GM19455 (cell line): ENCODE data around the gene RAB20.
"Not testable (repeated sequence)": the region's sequence is repeated elsewhere in the genome, so short reads cannot be mapped to it uniquely, and the experiment has no call there.

ENCODE experiments used
- ATAC-seq: cut with Tn5 transposase; IDR thresholded peaks from one replicate; pipeline ENCODE4 v1.9.1; 2021; ENCODE audit not compliant: unreplicated experiment

RAB20 gene

GRCh38 chr13:110495376-110495775 lies 66.1 kb downstream of the RAB20 start:
- no peak for ATAC-seq

- ATAC-seq: no peak
Observed at GRCh38 chr13:110493613-110494012, 67.9 kb downstream of the RAB20 start.

- ATAC-seq: no peak
Observed at GRCh38 chr13:110492679-110493593, 68.6 kb downstream of the RAB20 start.

GRCh38 chr13:110491869-110492678 lies 69.4 kb downstream of the RAB20 start:
- ATAC-seq: no peak

GRCh38 chr13:110490009-110490770 lies 71.3 kb downstream of the RAB20 start:
- ATAC-seq: no peak

GRCh38 chr13:110486880-110487279 lies 74.6 kb downstream of the RAB20 start:
- ATAC-seq: not testable (repeated sequence)

- no peak for ATAC-seq
Observed at GRCh38 chr13:110486061-110486715, 75.3 kb downstream of the RAB20 start.

- no peak for ATAC-seq
Observed at GRCh38 chr13:110485604-110486003, 75.9 kb downstream of the RAB20 start.

GRCh38 chr13:110484290-110485048 lies 77.1 kb downstream of the RAB20 start:
- no peak for ATAC-seq

- no peak for ATAC-seq
Observed at GRCh38 chr13:110483386-110483968, 78.0 kb downstream of the RAB20 start.

- ATAC-seq: no peak
Observed at GRCh38 chr13:110480161-110480560, 81.4 kb downstream of the RAB20 start.

- no peak for ATAC-seq
Observed at GRCh38 chr13:110479648-110480047, 81.9 kb downstream of the RAB20 start.

- ATAC-seq: no peak
Observed at GRCh38 chr13:110479215-110479545, 82.3 kb downstream of the RAB20 start.

GRCh38 chr13:110478405-110479214 lies 82.9 kb downstream of the RAB20 start:
- ATAC-seq: no peak

- ATAC-seq: no peak
Observed at GRCh38 chr13:110477706-110478245, 83.7 kb downstream of the RAB20 start.

- no peak for ATAC-seq
Observed at GRCh38 chr13:110476220-110476617, 85.3 kb downstream of the RAB20 start.

- no peak for ATAC-seq
Observed at GRCh38 chr13:110475550-110476219, 85.8 kb downstream of the RAB20 start.

GRCh38 chr13:110475117-110475516 lies 86.4 kb downstream of the RAB20 start:
- no peak for ATAC-seq
